CD4-positive, alpha-beta T cell treated with Interferon gamma for 1 hour (primary cell): Measurements from ENCODE around the gene RNASEH2A.
"Not testable (repeated sequence)": the region's sequence is repeated elsewhere in the genome, so short reads cannot be mapped to it uniquely, and the experiment has no call there.

ENCODE experiments used
- DNase-seq: peaks from one replicate; pipeline ENCODE4 v3.0.0-alpha.2; 2020

The RNASEH2A gene

GRCh38 chr19:12794196-12794941 lies 12.0 kb upstream of the RNASEH2A start:
- no peak for DNase-seq

GRCh38 chr19:12794971-12795381 lies 11.4 kb upstream of the RNASEH2A start:
- no peak for DNase-seq

GRCh38 chr19:12796146-12797071 lies 10.0 kb upstream of the RNASEH2A start:
- peak; percentile 75 for DNase-seq

- no peak for DNase-seq
These were observed 9.2 kb upstream of the RNASEH2A start for GRCh38 chr19:12797141-12797587.

- not testable (repeated sequence) for DNase-seq
These were observed 8.8 kb upstream of the RNASEH2A start for GRCh38 chr19:12797607-12798006.

GRCh38 chr19:12799742-12800465 lies 6.5 kb upstream of the RNASEH2A start:
- no peak for DNase-seq

GRCh38 chr19:12800466-12800770 lies 6.0 kb upstream of the RNASEH2A start:
- no peak for DNase-seq

GRCh38 chr19:12800923-12801465 lies 5.4 kb upstream of the RNASEH2A start:
- no peak for DNase-seq

- peak; percentile 75 for DNase-seq
These were observed 4.7 kb upstream of the RNASEH2A start, which contains the start of the genes PRDX2 and THSD8 for GRCh38 chr19:12801466-12802266. Gene PRDX2, minus strand, starts transcription at chr19:12801800. Its CDS starts 539 bp downstream, at chr19:12801261. Gene THSD8, plus strand, starts transcription at chr19:12802069. Its CDS starts 3 bp downstream, at chr19:12802072.

GRCh38 chr19:12802267-12803106 lies 3.9 kb upstream of the RNASEH2A start:
- no peak for DNase-seq

- no peak for DNase-seq
These were observed 2.3 kb upstream of the RNASEH2A start for GRCh38 chr19:12804051-12804450.

GRCh38 chr19:12815088-12815487 lies 8.7 kb downstream of the RNASEH2A start:
- no peak for DNase-seq

- DNase-seq: not testable (repeated sequence)
These were observed 10.8 kb downstream of the RNASEH2A start for GRCh38 chr19:12817188-12817587.

- DNase-seq: not testable (repeated sequence)
These were observed 11.4 kb downstream of the RNASEH2A start for GRCh38 chr19:12817810-12818209.

GRCh38 chr19:12821761-12822160 lies 15.4 kb downstream of the RNASEH2A start:
- no peak for DNase-seq

GRCh38 chr19:12825254-12826131 lies 19.1 kb downstream of the RNASEH2A start:
- DNase-seq: no peak

- no peak for DNase-seq
These were observed 22.1 kb downstream of the RNASEH2A start for GRCh38 chr19:12828494-12828893.

- DNase-seq: no peak
These were observed 27.0 kb downstream of the RNASEH2A start for GRCh38 chr19:12833418-12833737.

GRCh38 chr19:12833738-12834565 lies 27.6 kb downstream of the RNASEH2A start:
- DNase-seq: peak; percentile 51
